Measurements from ENCODE around the gene C8G.

GRCh38 chr9:136949817-136950655, 5.0 kb downstream of the C8G start:
- TF ChIP-seq CTCF (conservative IDR thresholded peaks at IDR 0.05 in 1 of 2, IDR thresholded peaks at IDR 0.05 in 1 of 2; ENCODE audit: extremely low read depth in 1 of 2, insufficient read depth in 1 of 2, low read depth in 1 of 2, low read length in 2 of 2) (no peak), EZH2 (IDR thresholded peaks at IDR 0.05; ENCODE audit: borderline replicate concordance, low read length) (no peak)
